ENCODE results near the gene SRPK2. TPM values are rescaled to one million over a fixed set of nuclear protein-coding genes. Genes with fewer than 3 reads are reported as not detected.

The SRPK2 gene
- total RNA-seq, 1 donor from 2014 or later = 70.5 TPM

DNA sequence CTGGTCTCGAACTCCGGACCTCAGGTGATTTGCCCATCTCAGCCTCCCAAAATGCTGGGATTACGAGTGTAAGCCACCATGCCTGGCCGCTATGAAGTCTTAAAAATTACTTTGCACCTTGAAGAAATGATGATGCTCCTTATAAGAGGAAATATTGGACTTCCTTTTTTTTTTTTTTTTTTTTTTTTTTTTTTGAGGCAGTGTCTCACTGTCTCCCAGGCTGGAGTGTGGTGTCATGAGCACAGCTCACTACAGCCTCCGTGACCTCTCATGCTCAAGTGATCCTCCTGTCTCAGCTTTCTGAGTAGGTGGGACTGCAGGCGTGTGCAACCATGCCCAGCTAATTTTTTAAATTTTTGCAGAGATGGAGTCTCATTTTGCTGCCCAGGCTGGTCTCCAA, 309.4 kb downstream of the SRPK2 start:
- Mint-ChIP-seq H3K27ac (ENCODE audit: unreplicated experiment) (no peak overlapping the region), H3K4me1 (ENCODE audit: unreplicated experiment) (no peaks in the 10 kb centered on the region), H3K36me3 (ENCODE audit: low read depth, unreplicated experiment) (peaks cover 30% of the 10 kb centered on the region), H3K27me3 (ENCODE audit: unreplicated experiment) (no peaks in the 10 kb centered on the region), H3K9me3 (ENCODE audit: unreplicated experiment) (no peaks in the 10 kb centered on the region), H3K4me3 (ENCODE audit: unreplicated experiment) (no peak overlapping the region)
- no peak for DNase-seq (ENCODE audit: low spot score)
- TF ChIP-seq, protein P1, sequence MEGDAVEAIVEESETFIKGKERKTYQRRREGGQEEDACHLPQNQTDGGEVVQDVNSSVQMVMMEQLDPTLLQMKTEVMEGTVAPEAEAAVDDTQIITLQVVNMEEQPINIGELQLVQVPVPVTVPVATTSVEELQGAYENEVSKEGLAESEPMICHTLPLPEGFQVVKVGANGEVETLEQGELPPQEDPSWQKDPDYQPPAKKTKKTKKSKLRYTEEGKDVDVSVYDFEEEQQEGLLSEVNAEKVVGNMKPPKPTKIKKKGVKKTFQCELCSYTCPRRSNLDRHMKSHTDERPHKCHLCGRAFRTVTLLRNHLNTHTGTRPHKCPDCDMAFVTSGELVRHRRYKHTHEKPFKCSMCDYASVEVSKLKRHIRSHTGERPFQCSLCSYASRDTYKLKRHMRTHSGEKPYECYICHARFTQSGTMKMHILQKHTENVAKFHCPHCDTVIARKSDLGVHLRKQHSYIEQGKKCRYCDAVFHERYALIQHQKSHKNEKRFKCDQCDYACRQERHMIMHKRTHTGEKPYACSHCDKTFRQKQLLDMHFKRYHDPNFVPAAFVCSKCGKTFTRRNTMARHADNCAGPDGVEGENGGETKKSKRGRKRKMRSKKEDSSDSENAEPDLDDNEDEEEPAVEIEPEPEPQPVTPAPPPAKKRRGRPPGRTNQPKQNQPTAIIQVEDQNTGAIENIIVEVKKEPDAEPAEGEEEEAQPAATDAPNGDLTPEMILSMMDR (IDR thresholded peaks at IDR 0.05; ENCODE audit: unreplicated experiment) = no peak

DNA sequence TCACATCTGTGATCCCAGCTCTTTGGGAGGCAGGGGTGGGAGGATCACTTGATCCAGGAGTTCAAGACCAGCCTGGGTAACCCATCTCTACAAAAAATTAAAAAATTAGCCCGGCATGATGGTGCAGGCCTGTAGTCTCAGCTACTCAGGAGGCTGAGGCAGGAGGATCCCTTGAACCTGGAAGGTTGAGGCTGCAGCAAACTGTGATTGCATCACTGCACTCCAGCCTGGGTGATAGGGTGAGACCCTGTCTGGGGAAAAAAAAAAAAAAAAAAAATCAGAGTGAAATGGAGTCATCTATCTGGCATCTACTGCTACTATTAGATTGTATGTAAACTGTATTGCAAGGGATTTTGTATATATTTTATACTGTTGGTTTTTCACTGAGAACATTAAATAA, 315.6 kb downstream of the SRPK2 start:
- H3K4me1 Mint-ChIP-seq (ENCODE audit: unreplicated experiment) = no peaks in the 10 kb centered on the region
- no peak for DNase-seq (ENCODE audit: low spot score)
- H3K4me3 Mint-ChIP-seq (ENCODE audit: unreplicated experiment) = no peak overlapping the region
- TF ChIP-seq, protein P1 (IDR thresholded peaks at IDR 0.05; ENCODE audit: unreplicated experiment) = no peak
- no peak overlapping the region for H3K27ac Mint-ChIP-seq (ENCODE audit: unreplicated experiment)
- no peaks in the 10 kb centered on the region for H3K27me3 Mint-ChIP-seq (ENCODE audit: unreplicated experiment)
- no peaks in the 10 kb centered on the region for H3K9me3 Mint-ChIP-seq (ENCODE audit: unreplicated experiment)
- H3K36me3 Mint-ChIP-seq (ENCODE audit: low read depth, unreplicated experiment) = peaks cover 30% of the 10 kb centered on the region

DNA sequence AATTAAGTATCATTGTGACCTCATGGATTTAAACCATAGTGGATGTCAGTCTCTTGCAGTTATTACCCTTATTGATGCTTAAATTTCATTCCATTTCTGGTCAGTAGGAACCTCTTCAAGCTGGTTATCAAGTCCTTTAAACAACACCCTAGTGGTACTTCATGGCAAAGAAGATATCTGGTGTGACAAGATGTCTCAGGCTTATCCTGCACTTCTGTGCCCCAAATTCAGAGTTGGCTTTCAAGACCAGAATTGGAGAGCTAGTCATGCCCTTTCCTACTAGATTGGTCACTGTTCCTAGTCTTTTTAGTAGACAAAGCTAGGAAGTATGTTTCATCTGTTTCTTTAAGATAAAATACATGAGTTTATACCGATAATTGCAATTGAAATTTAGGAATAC, 319.8 kb downstream of the SRPK2 start:
- no peak overlapping the region for H3K27ac Mint-ChIP-seq (ENCODE audit: unreplicated experiment)
- no peaks in the 10 kb centered on the region for H3K27me3 Mint-ChIP-seq (ENCODE audit: unreplicated experiment)
- TF ChIP-seq, protein P1 (IDR thresholded peaks at IDR 0.05; ENCODE audit: unreplicated experiment) = no peak
- peaks cover 12% of the 10 kb centered on the region for H3K36me3 Mint-ChIP-seq (ENCODE audit: low read depth, unreplicated experiment)
- H3K4me3 Mint-ChIP-seq (ENCODE audit: unreplicated experiment) = no peak overlapping the region
- H3K9me3 Mint-ChIP-seq (ENCODE audit: unreplicated experiment) = no peaks in the 10 kb centered on the region
- DNase-seq (ENCODE audit: low spot score) = no peak
- no peaks in the 10 kb centered on the region for H3K4me1 Mint-ChIP-seq (ENCODE audit: unreplicated experiment)

DNA sequence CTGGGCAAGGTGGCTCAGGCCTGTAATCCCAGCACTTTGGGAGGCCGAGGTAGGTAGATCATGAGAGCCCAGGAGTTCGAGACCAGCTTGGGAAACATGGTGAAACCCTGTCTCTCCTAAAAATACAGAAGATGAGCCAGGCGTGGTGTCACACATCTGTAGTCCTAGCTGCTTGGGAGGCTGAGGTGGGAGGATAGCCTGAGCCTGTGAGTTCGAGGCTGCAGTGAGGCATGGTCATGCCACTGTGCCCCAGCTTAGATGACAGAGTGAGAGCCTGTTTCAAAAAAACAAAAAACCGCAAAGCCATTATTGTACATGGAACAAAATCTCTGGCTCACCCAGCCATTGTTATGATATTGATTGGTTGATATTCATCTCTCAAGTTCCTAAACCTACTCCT, 321.0 kb downstream of the SRPK2 start:
- TF ChIP-seq, protein P1 (IDR thresholded peaks at IDR 0.05; ENCODE audit: unreplicated experiment) = no peak
- Mint-ChIP-seq H3K4me1 (ENCODE audit: unreplicated experiment) (no peaks in the 10 kb centered on the region), H3K4me3 (ENCODE audit: unreplicated experiment) (no peak overlapping the region), H3K27me3 (ENCODE audit: unreplicated experiment) (no peaks in the 10 kb centered on the region), H3K9me3 (ENCODE audit: unreplicated experiment) (no peaks in the 10 kb centered on the region), H3K27ac (ENCODE audit: unreplicated experiment) (no peak overlapping the region), H3K36me3 (ENCODE audit: low read depth, unreplicated experiment) (peaks cover 14% of the 10 kb centered on the region)
- no peak for DNase-seq (ENCODE audit: low spot score)

Other genes starting within 250 kb of the SRPK2 start
- 14.4 TPM for gene PUS7, start 133.3 kb upstream of the SRPK2 start, total RNA-seq (ENCODE audit: unreplicated experiment)
- 18.3 TPM for gene RINT1, start 143.3 kb upstream of the SRPK2 start, total RNA-seq (ENCODE audit: unreplicated experiment)
- gene EFCAB10, start 192.6 kb upstream of the SRPK2 start, total RNA-seq (ENCODE audit: unreplicated experiment) = 0.28 TPM

Data from endothelial cell (in vitro differentiated cells).